Activated CD4-positive, alpha-beta memory T cell treated with anti-CD3 and anti-CD28 coated beads, Interleukin-2, amount 10 ng/mL, durations not matched to agents 7 days and 5 days (primary cell): Measurements from ENCODE around the gene SAMSN1. TPM values are rescaled to one million over a fixed set of nuclear protein-coding genes. Genes with fewer than 3 reads are reported as not detected.

Source experiments
- CTCF ChIA-PET: fragments of 350-600 bp; sonication (Branson Sonifier 250); formaldehyde crosslinking; loops from one replicate; lab custom pipeline; 2021; ENCODE audit warnings: antibody characterized with exemption, inconsistent platforms; lab: Charles Lee
- POLR2A ChIA-PET: fragments of 350-600 bp; sonication (Branson Sonifier 250); formaldehyde crosslinking; loops from one replicate; lab custom pipeline; 2021; ENCODE audit warnings: antibody characterized with exemption; lab: Charles Lee
- DNase-seq: peaks from one replicate; pipeline ENCODE4 v3.0.0-alpha.2; 2020
- H3K27ac Mint-ChIP-seq: one replicate; pipeline ENCODE4 v1.8.0; 2021; ENCODE audit warnings: mild to moderate bottlenecking, mixed read lengths
- H3K27me3 Mint-ChIP-seq: one replicate; pipeline ENCODE4 v1.8.0; 2021; ENCODE audit warnings: mixed read lengths
- H3K36me3 Mint-ChIP-seq: one replicate; pipeline ENCODE4 v1.8.0; 2021; ENCODE audit warnings: low read depth, mixed read lengths
- H3K4me1 Mint-ChIP-seq: one replicate; pipeline ENCODE4 v1.8.0; 2021; ENCODE audit warnings: mixed read lengths
- H3K4me3 Mint-ChIP-seq: one replicate; pipeline ENCODE4 v1.8.0; 2021; ENCODE audit warnings: mild to moderate bottlenecking, mixed read lengths
- H3K9me3 Mint-ChIP-seq: one replicate; pipeline ENCODE4 v1.8.0; 2021; ENCODE audit warnings: mixed read lengths
- total RNA-seq, 2 experiments: library from RNA; stranded (reverse); gene quantifications; one replicate each; pipeline ENCODE4 v1.2.3, GENCODE V29; 2021

The SAMSN1 gene
- total RNA-seq, 2 experiments from 2014 or later = 87.1 to 91.0 TPM

GRCh38 chr21:14583629-14584255, 37.6 kb upstream of the SAMSN1 start:
- H3K4me3 Mint-ChIP-seq = no peak overlapping the region

DNA sequence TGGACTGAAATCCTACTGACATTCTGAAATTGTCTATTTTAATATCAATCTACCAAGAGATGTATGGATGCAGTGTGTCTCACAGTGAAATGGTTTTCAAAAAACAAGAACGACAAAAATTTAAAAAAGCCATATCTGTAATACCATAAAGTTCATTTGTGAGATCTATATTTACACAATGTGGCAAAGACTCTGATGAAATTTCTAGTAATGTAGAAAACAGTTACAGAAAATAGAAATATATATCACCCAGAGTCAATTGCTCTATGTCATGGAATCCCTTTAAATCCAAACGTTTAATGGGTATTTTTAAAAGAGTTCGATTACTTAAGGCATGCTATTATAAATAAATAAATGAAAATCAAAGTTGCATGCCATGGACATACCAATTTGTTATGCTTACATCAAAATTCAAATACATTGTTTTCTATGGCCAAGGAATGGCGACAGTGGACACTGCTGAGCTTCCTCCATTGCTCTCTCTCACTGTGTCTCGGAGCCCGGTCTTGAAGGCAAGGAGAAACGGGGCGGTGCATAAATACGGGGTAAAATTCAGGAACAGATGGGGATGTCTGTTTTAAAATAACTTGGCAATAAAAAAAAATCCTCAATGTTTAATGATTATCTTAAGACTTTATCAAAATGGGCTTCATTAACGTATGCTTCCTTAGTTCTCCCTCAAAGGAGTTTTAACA, 37.0 kb upstream of the SAMSN1 start:
- no peak overlapping the region for H3K4me3 Mint-ChIP-seq
- CTCF ChIA-PET = no interaction called here
- POLR2A ChIA-PET = interaction anchor here (1.0 kb wide), 1 partner anchor 9 kb away, joined by 4 read pairs; no protein-coding TSS in a partner anchor
- H3K9me3 Mint-ChIP-seq = peaks cover 4% of the 10 kb centered on the region
- H3K4me1 Mint-ChIP-seq = peaks cover 30% of the 10 kb centered on the region
- peaks cover 15% of the 10 kb centered on the region for H3K36me3 Mint-ChIP-seq
- peaks cover 7% of the 10 kb centered on the region for H3K27me3 Mint-ChIP-seq
- no peak for DNase-seq
- no peak overlapping the region for H3K27ac Mint-ChIP-seq

More at GRCh38 chr21:14583629-14584255, 37.6 kb upstream of the SAMSN1 start:
- DNase-seq = no peak
- ChIA-PET CTCF (no interaction called here), POLR2A (interaction anchor here (1.0 to 1.2 kb wide), 2 partner anchors 8 to 19 kb away, joined by 3 to 4 read pairs; no protein-coding TSS in a partner anchor)
- H3K27ac Mint-ChIP-seq = no peak overlapping the region
- peaks cover 9% of the 10 kb centered on the region for H3K9me3 Mint-ChIP-seq
- peaks cover 30% of the 10 kb centered on the region for H3K4me1 Mint-ChIP-seq
- peaks cover 16% of the 10 kb centered on the region for H3K36me3 Mint-ChIP-seq
- H3K27me3 Mint-ChIP-seq = peaks cover 7% of the 10 kb centered on the region

- CTCF ChIA-PET = interaction anchor here (0.7 kb wide), 1 partner anchor 55 kb away, joined by 3 read pairs; no protein-coding TSS in a partner anchor
- peaks cover 30% of the 10 kb centered on the region for H3K4me1 Mint-ChIP-seq
- peak; percentile 34 for DNase-seq
- H3K4me3 Mint-ChIP-seq = peak overlapping the region; percentile 56
- POLR2A ChIA-PET = interaction anchor here (0.6 to 1.7 kb wide), 7 partner anchors 32 to 100 kb away, joined by 3 to 5 read pairs (median 4); no protein-coding TSS in a partner anchor
- peak overlapping the region; percentile 67 for H3K27ac Mint-ChIP-seq
- peaks cover 7% of the 10 kb centered on the region for H3K27me3 Mint-ChIP-seq
- peaks cover 16% of the 10 kb centered on the region for H3K36me3 Mint-ChIP-seq
- H3K9me3 Mint-ChIP-seq = peaks cover 7% of the 10 kb centered on the region
Observed at GRCh38 chr21:14581902-14582457, 35.9 kb upstream of the SAMSN1 start.

DNA sequence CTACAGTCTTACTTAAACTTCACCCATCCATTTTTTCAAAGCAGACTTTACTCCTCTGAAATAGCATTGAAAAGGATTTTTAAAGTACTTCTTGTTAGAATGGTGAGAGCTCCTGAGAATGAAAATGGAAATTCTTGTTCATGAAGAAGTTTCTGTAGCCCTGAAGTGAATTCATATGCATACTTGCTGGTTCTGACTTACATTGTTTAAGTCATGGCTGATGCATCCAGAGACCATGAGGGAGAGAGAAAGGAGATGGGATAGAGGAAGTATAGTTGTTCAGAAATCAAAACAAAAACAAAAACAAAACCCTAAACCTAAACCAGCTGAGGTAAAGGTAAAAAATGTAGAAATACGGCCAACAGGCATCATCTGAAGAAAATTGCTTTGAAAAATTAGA, 27.1 kb upstream of the SAMSN1 start:
- CTCF ChIA-PET = no interaction called here
- Mint-ChIP-seq H3K9me3 (peaks cover 11% of the 10 kb centered on the region), H3K27ac (no peak overlapping the region), H3K36me3 (peaks cover 10% of the 10 kb centered on the region), H3K4me3 (no peak overlapping the region), H3K4me1 (peaks cover 9% of the 10 kb centered on the region), H3K27me3 (no peaks in the 10 kb centered on the region)
- no peak for DNase-seq
- POLR2A ChIA-PET = interaction anchor here (0.7 to 1.1 kb wide), 2 partner anchors 14 to 16 kb away, joined by 3 to 5 read pairs; no protein-coding TSS in a partner anchor

DNA sequence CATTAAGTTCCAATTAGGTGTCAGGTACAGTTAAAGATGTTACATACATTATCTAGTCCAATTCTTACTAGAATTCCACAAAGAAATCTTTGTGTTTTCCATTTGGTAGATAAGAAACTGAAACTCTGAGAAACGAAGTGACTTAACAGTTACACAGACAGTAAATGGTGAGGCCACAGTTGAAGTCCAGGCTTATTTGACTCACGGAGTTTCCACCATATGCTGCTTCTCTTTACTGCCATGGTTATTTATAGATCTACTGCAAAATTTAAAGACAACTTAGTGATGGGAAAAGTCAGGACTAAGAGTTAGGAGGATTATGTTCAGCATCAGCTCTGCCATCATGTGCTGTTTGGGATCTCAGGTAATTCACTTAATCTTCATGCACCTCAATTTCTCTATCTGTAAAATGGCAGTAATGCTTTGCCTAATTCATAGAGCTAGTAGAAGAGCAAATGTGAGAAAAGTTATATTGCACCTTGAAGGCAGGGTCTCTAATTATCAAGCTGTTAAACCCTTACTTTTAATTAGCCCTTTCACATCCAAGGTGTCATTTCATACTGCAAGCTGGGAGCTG, 26.2 kb upstream of the SAMSN1 start:
- no peaks in the 10 kb centered on the region for H3K27me3 Mint-ChIP-seq
- H3K4me3 Mint-ChIP-seq = no peak overlapping the region
- no peak for DNase-seq
- peaks cover 3% of the 10 kb centered on the region for H3K36me3 Mint-ChIP-seq
- CTCF ChIA-PET = no interaction called here
- H3K27ac Mint-ChIP-seq = no peak overlapping the region
- H3K4me1 Mint-ChIP-seq = peaks cover 14% of the 10 kb centered on the region
- H3K9me3 Mint-ChIP-seq = peaks cover 11% of the 10 kb centered on the region
- POLR2A ChIA-PET = interaction anchor here (1.5 kb wide), 1 partner anchor 10 kb away, joined by 3 read pairs; no protein-coding TSS in a partner anchor

DNA sequence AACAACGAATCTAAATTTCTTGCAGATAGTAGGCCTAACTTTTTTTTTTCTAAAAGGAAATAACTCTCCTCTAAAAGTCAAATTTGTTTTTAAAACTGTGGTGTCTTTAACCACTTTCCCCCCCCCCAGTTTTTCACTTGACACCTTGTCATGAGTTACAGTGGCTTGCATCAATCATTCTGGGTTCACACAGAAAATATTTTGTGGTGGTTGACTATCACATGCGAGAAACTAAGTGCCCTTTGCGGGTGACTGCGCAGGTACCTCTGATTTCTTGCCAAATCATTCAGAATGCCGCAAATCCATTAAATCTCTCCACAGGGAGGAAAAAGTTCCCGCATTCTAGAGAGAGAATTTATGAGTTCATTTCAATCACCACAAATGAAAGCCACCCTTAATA, 23.8 kb upstream of the SAMSN1 start:
- Mint-ChIP-seq H3K27ac (no peak overlapping the region), H3K4me3 (no peak overlapping the region), H3K27me3 (no peaks in the 10 kb centered on the region), H3K36me3 (peaks cover 6% of the 10 kb centered on the region), H3K9me3 (peaks cover 14% of the 10 kb centered on the region), H3K4me1 (peaks cover 16% of the 10 kb centered on the region)
- ChIA-PET POLR2A (no interaction called here), CTCF (interaction anchor here (1.5 kb wide), 1 partner anchor 10 kb away, joined by 3 read pairs; no protein-coding TSS in a partner anchor)
- no peak for DNase-seq

DNA sequence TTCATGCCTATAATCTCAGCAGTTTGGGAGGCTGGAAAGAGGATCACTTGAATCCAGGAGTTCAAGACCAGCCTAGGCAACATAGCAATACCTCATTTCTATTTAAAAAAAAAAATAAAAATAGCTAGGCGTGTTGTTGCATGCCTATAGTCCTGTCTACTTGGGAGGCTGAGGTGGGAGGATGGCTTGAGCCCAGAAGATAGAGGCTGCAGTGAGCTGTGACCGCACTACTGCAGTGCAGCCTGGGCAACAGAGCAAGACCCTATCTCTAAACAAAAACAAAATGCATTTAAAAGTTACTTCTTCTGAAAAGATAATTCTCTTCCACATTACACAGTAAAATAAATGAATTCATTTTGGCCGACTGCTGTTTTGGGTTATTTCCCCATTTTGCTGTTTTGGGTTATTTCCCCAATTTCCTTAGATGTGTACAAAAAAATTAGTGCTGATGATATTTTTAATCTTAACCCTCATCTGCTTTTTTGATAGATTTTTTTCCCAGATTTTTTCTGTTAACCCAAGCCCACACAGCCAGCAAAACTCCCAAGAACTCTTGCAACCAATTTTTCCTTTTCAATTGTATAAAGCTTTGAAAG, 23.0 kb upstream of the SAMSN1 start:
- Mint-ChIP-seq H3K4me3 (no peak overlapping the region), H3K4me1 (peaks cover 16% of the 10 kb centered on the region), H3K9me3 (peaks cover 14% of the 10 kb centered on the region), H3K27me3 (no peaks in the 10 kb centered on the region), H3K27ac (no peak overlapping the region), H3K36me3 (peaks cover 6% of the 10 kb centered on the region)
- DNase-seq = no peak
- POLR2A ChIA-PET = no interaction called here
- CTCF ChIA-PET = no interaction called here

DNA sequence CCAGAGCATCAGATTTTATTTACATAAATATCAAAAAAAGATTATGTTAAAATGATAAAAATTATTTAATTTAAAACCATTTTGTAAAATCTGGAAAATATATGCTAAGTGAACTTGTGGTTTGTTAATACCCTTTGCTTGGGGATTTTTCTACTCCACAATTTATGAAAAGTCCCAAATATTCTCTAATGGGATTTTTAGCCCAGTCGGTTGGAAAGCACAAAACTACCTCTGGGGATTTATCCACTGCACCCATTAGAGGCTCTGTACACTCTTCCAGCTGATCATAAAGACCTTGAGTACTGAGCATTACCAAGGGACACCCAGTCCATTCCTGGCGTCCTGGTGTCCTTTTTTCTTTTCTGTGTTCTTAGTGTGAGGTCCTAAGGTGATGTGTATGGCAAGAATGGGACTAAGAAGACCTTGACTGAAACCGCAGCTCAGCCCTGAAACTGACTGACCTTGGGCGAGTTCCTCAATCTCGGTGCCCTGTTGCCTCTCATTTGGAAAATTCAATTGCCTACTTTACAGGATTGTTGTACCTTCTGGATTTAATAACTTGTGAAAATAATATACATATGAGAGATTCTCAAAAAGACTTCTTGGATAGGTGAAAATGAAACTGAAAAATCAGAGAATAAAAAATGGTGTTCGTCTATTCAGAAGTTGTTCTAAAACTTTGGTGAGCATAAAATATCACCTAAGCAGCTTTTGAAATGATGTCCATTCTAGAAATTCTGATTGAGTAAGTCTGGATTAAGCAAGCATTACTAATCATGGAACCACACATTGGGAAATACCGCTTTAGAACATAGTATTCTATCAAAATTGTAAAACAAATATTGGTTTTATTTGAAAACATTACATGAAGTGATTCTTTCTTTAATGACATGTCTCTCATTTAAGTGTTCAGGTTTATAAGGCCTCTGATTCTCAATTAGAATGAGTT, 21.5 kb upstream of the SAMSN1 start:
- CTCF ChIA-PET = no interaction called here
- POLR2A ChIA-PET = no interaction called here
- no peak overlapping the region for H3K27ac Mint-ChIP-seq
- no peak overlapping the region for H3K4me3 Mint-ChIP-seq
- H3K9me3 Mint-ChIP-seq = peaks cover 18% of the 10 kb centered on the region
- DNase-seq = no peak
- H3K36me3 Mint-ChIP-seq = peaks cover 13% of the 10 kb centered on the region
- H3K4me1 Mint-ChIP-seq = peaks cover 10% of the 10 kb centered on the region
- H3K27me3 Mint-ChIP-seq = no peaks in the 10 kb centered on the region

DNA sequence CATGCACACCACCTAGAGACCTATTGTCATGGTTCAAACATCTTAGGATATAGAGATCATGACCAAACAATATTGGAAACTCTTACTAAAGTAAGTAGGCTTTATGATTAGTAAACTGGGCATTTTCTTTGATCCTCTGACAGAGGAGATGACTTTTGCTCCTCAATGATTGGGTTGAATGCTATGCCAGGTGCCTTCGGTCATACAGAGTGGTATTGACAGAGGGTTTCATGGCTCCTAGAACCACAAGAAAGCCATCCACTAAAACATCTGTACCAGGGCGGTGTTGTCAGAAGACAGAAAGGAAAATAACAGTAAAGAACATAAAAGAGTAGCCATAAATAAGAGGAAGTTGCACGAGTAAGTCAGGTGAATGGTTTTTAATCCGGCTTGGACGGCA, 20.8 kb upstream of the SAMSN1 start:
- Mint-ChIP-seq H3K36me3 (peaks cover 17% of the 10 kb centered on the region), H3K27ac (no peak overlapping the region), H3K4me3 (no peak overlapping the region), H3K27me3 (no peaks in the 10 kb centered on the region), H3K4me1 (peaks cover 9% of the 10 kb centered on the region), H3K9me3 (peaks cover 21% of the 10 kb centered on the region)
- DNase-seq = no peak
- CTCF ChIA-PET = no interaction called here
- POLR2A ChIA-PET = no interaction called here

- H3K4me3 Mint-ChIP-seq = no peak overlapping the region
- ChIA-PET CTCF (no interaction called here), POLR2A (interaction anchor here (0.8 kb wide), 1 partner anchor 29 kb away, joined by 3 read pairs; no protein-coding TSS in a partner anchor)
- no peaks in the 10 kb centered on the region for H3K27me3 Mint-ChIP-seq
- H3K27ac Mint-ChIP-seq = no peak overlapping the region
- peaks cover 34% of the 10 kb centered on the region for H3K9me3 Mint-ChIP-seq
- peaks cover 32% of the 10 kb centered on the region for H3K4me1 Mint-ChIP-seq
- no peak for DNase-seq
- H3K36me3 Mint-ChIP-seq = peaks cover 34% of the 10 kb centered on the region
Observed at GRCh38 chr21:14562959-14563358, 16.8 kb upstream of the SAMSN1 start.

DNA sequence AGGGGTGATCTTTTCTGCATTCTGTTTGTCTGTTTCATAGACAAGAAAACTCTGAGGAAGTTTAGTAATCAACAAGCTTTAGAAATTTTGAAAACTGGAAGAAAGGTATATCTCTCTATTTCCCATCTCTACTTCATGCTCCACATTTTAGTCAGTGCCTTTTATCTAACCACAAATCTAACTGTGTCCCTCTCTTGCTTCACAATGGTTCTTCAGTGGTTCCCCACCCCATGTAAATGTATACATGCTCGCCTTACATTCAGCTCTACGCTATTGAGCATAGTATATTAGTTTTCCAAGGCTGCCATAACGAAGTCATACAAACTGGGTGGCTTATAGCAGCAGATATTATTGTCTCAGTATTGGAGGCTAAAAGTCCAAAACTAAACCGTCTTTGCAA, 14.4 kb upstream of the SAMSN1 start:
- CTCF ChIA-PET = interaction anchor here (0.7 kb wide), 1 partner anchor 10 kb away, joined by 3 read pairs; no protein-coding TSS in a partner anchor
- H3K4me1 Mint-ChIP-seq = peaks cover 46% of the 10 kb centered on the region
- POLR2A ChIA-PET = interaction anchor here (0.9 kb wide), 1 partner anchor 116 kb away, joined by 3 read pairs; no protein-coding TSS in a partner anchor

More for the DNA sequence above, 14.4 kb upstream of the SAMSN1 start:
- H3K36me3 Mint-ChIP-seq = peaks cover 38% of the 10 kb centered on the region
- peaks cover 35% of the 10 kb centered on the region for H3K9me3 Mint-ChIP-seq
- no peaks in the 10 kb centered on the region for H3K27me3 Mint-ChIP-seq
- no peak overlapping the region for H3K27ac Mint-ChIP-seq
- H3K4me3 Mint-ChIP-seq = no peak overlapping the region
- DNase-seq = no peak
